Mucosa of stomach (tissue), 1 donor: ENCODE measurements around the gene MORC2.

Experiments used
- H3K27me3 ChIP-seq: one replicate; pipeline ENCODE4 v1.7.0; 2013; ENCODE audit warnings: mild to moderate bottlenecking, low read length; ENCODE audit not compliant: control insufficient read depth, insufficient read depth
- H3K36me3 ChIP-seq: one replicate; pipeline ENCODE4 v1.7.0; 2013; ENCODE audit warnings: low read length; ENCODE audit not compliant: control insufficient read depth, insufficient read depth
- H3K4me1 ChIP-seq: one replicate; pipeline ENCODE4 v1.7.0; 2013; ENCODE audit warnings: mild to moderate bottlenecking, low read length; ENCODE audit not compliant: control insufficient read depth, insufficient read depth
- H3K4me3 ChIP-seq: one replicate; pipeline ENCODE4 v1.7.0; 2013; ENCODE audit warnings: low read length
- H3K9ac ChIP-seq: one replicate; pipeline ENCODE4 v1.7.0; 2013; ENCODE audit warnings: mild to moderate bottlenecking, low read length, moderate library complexity
- H3K9me3 ChIP-seq: one replicate; pipeline ENCODE4 v1.7.0; 2013; ENCODE audit warnings: mild to moderate bottlenecking, low read length, moderate library complexity; ENCODE audit not compliant: control insufficient read depth
- donor health status: Pancreatic carcinoma.

Gene MORC2

GRCh38 chr22:30928401-30928800 is 40.2 kb downstream of the MORC2 start:
- H3K4me3 ChIP-seq = no peak overlapping the region
- H3K9me3 ChIP-seq = no peaks in the 10 kb centered on the region
- no peak overlapping the region for H3K9ac ChIP-seq
- H3K36me3 ChIP-seq = peaks cover 14% of the 10 kb centered on the region
- no peaks in the 10 kb centered on the region for H3K4me1 ChIP-seq
- no peaks in the 10 kb centered on the region for H3K27me3 ChIP-seq

- no peaks in the 10 kb centered on the region for H3K9me3 ChIP-seq
- no peaks in the 10 kb centered on the region for H3K27me3 ChIP-seq
- H3K4me3 ChIP-seq = no peak overlapping the region
- H3K4me1 ChIP-seq = no peaks in the 10 kb centered on the region
- H3K9ac ChIP-seq = no peak overlapping the region
- H3K36me3 ChIP-seq = peaks cover 8% of the 10 kb centered on the region
These were observed 40.8 kb downstream of the MORC2 start for GRCh38 chr22:30927806-30928205.

GRCh38 chr22:30926706-30927105 is 41.9 kb downstream of the MORC2 start:
- H3K36me3 ChIP-seq = peaks cover 3% of the 10 kb centered on the region
- no peaks in the 10 kb centered on the region for H3K27me3 ChIP-seq

GRCh38 chr22:30925667-30926066 is 42.9 kb downstream of the MORC2 start:
- peaks cover 3% of the 10 kb centered on the region for H3K36me3 ChIP-seq
- no peaks in the 10 kb centered on the region for H3K9me3 ChIP-seq
- H3K4me3 ChIP-seq = no peak overlapping the region
- no peaks in the 10 kb centered on the region for H3K4me1 ChIP-seq
- no peaks in the 10 kb centered on the region for H3K27me3 ChIP-seq
- no peak overlapping the region for H3K9ac ChIP-seq

More at GRCh38 chr22:30926706-30927105, 41.9 kb downstream of the MORC2 start:
- Histone ChIP-seq H3K4me1 (no peaks in the 10 kb centered on the region), H3K9ac (no peak overlapping the region), H3K9me3 (no peaks in the 10 kb centered on the region), H3K4me3 (no peak overlapping the region)

GRCh38 chr22:30923168-30923900 is 45.2 kb downstream of the MORC2 start:
- H3K9me3 ChIP-seq = no peaks in the 10 kb centered on the region
- H3K4me3 ChIP-seq = no peak overlapping the region
- H3K36me3 ChIP-seq = peaks cover 3% of the 10 kb centered on the region
- no peaks in the 10 kb centered on the region for H3K27me3 ChIP-seq
- no peak overlapping the region for H3K9ac ChIP-seq
- no peaks in the 10 kb centered on the region for H3K4me1 ChIP-seq

GRCh38 chr22:30922151-30922611 is 46.4 kb downstream of the MORC2 start:
- Histone ChIP-seq H3K4me3 (peak overlapping the region; percentile 14), H3K27me3 (no peaks in the 10 kb centered on the region), H3K4me1 (no peaks in the 10 kb centered on the region), H3K9me3 (no peaks in the 10 kb centered on the region), H3K36me3 (peaks cover 3% of the 10 kb centered on the region), H3K9ac (peak overlapping the region; percentile 52)

- no peak overlapping the region for H3K4me3 ChIP-seq
- no peaks in the 10 kb centered on the region for H3K27me3 ChIP-seq
- H3K9ac ChIP-seq = no peak overlapping the region
- H3K4me1 ChIP-seq = no peaks in the 10 kb centered on the region
- no peaks in the 10 kb centered on the region for H3K9me3 ChIP-seq
- H3K36me3 ChIP-seq = peaks cover 3% of the 10 kb centered on the region
These were observed 47.5 kb downstream of the MORC2 start for GRCh38 chr22:30921108-30921507.

- no peak overlapping the region for H3K4me3 ChIP-seq
- H3K27me3 ChIP-seq = no peaks in the 10 kb centered on the region
- H3K36me3 ChIP-seq = no peaks in the 10 kb centered on the region
- no peak overlapping the region for H3K9ac ChIP-seq
- H3K9me3 ChIP-seq = no peaks in the 10 kb centered on the region
- no peaks in the 10 kb centered on the region for H3K4me1 ChIP-seq
These were observed 48.2 kb downstream of the MORC2 start for GRCh38 chr22:30920407-30920806.

- Histone ChIP-seq H3K9me3 (no peaks in the 10 kb centered on the region), H3K27me3 (no peaks in the 10 kb centered on the region), H3K9ac (no peak overlapping the region), H3K4me3 (no peak overlapping the region), H3K4me1 (no peaks in the 10 kb centered on the region), H3K36me3 (no peaks in the 10 kb centered on the region)
These were observed 48.6 kb downstream of the MORC2 start for GRCh38 chr22:30919973-30920372.

- Histone ChIP-seq H3K4me1 (no peaks in the 10 kb centered on the region), H3K36me3 (no peaks in the 10 kb centered on the region), H3K9me3 (no peaks in the 10 kb centered on the region), H3K4me3 (no peak overlapping the region), H3K27me3 (no peaks in the 10 kb centered on the region), H3K9ac (no peak overlapping the region)
These were observed 49.8 kb downstream of the MORC2 start for GRCh38 chr22:30918761-30919160.

- Histone ChIP-seq H3K9me3 (no peaks in the 10 kb centered on the region), H3K4me3 (no peak overlapping the region), H3K36me3 (no peaks in the 10 kb centered on the region), H3K27me3 (no peaks in the 10 kb centered on the region), H3K9ac (no peak overlapping the region), H3K4me1 (no peaks in the 10 kb centered on the region)
These were observed 58.2 kb downstream of the MORC2 start for GRCh38 chr22:30910358-30910757.

GRCh38 chr22:30909306-30909705 is 59.3 kb downstream of the MORC2 start:
- H3K27me3 ChIP-seq = no peaks in the 10 kb centered on the region
- H3K4me1 ChIP-seq = no peaks in the 10 kb centered on the region
- no peaks in the 10 kb centered on the region for H3K9me3 ChIP-seq
- no peaks in the 10 kb centered on the region for H3K36me3 ChIP-seq
- H3K4me3 ChIP-seq = no peak overlapping the region
- H3K9ac ChIP-seq = no peak overlapping the region
